SKM-1 treated with dmso at 0.1 percent for 144 hours (cell line): ENCODE results near the gene KIF13A.
"Not testable (repeated sequence)": the region's sequence is repeated elsewhere in the genome, so short reads cannot be mapped to it uniquely, and the experiment has no call there.

Experiments
- DNase-seq: peaks from one replicate; lab custom pipeline; 2025; ENCODE audit not compliant: unreplicated experiment; lab: John Stamatoyannopoulos, UW

The KIF13A gene

DNA sequence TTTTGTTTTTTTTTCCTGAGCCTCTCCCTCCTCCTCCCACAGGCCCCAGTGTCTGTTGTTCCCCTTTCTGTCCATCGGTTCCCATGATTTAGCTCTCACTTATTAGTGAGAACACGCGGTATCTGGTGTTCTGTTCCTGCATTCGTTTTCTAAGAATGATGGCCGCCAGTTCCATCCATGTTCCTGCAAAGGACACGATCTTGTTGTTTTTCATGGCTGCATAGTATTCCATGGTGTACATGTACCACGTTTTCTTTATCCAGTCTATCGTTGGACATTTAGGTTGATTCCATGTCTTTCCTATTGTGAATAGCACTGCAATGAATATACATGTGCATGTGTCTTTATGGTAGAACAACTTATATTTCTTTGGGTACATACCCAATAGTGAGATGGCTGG, 175.1 kb downstream of the KIF13A start:
- no peak for DNase-seq

DNA sequence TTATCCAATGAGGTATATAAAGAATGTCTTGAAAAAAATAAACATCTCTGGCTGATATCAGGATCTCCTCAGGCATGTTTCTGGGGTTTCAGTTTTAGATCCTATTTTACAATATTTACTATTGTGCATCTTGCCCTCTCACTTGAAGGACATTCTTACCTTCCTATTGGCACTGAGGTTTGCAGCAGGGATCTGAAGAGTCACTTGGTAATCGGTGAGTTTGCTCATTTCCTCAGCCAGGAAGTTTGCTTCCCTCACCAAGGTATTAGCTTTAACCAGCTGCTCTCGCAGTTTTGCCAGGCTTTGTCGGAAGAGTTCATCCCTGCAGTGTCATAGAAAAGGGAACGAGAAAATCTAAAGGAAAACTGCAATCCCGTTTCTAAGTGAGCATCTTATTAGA, 178.8 kb downstream of the KIF13A start:
- peak; percentile 18 for DNase-seq

DNA sequence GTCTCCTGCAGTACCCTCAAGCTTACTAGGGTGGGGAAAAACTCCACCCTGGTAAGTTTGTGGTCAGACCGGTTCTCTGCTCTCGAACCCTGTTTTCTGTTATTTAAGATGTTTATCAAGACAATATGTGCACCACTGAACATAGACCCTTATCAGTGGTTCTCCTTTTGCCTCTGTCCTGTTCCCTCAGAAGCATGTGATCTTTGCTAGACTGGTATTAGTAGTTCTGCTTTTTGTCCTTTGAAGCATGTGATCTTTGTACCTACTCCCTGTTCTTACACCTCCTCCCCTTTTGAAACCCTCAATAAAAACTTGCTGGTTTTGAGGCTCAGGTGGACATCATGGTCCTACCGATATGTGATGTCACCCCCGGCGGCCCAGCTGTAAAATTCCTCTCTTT, 180.0 kb downstream of the KIF13A start:
- DNase-seq: peak; percentile 79

DNA sequence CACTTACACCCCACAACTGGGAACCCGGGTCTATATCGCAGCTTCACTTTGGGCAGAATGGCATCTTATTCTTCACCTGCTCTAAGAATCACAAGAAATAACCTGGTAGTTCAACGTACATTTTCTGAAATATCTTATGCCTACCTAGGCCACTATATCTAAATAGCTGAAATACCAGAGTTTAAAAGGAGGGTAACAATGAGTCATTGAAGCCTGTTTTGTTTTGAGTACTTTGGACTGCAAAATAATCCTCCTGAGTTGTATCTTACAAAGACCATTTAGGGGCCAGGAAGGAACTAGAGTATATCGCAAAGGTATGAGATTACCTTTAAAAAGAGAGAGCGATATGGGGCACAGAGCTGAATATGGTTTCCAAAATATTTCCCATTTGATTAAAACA, 184.0 kb downstream of the KIF13A start:
- DNase-seq: no peak

DNA sequence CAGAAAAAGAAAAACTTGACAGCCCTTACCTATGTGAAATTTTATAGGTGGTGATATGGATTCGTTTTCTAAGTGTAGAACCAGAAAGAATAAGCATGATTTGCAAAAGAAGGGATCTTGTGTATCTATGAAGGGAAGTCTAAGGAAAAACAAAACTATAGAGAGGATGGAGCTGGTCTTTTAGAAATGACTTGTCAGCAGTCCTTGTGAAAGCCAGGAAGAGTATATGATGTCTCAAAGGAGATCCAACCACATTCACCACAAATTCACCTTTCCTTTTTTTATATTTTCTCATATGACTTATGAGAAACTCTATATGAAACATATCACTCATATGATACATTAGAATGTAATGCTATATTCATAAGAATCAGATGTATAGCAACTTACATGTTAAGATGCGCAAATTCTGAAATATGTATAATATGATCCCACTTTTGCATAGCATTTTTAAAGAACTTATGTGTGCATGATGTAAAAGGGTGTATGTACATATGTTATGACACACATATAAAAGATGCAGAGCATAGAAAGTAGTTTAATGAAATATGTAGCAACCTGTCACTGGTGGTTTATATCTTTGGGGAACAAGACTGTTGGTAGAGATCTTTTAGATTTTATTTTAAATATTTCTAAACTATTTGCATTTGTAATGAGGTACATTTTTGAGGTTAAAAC, 188.8 kb downstream of the KIF13A start:
- DNase-seq: no peak

DNA sequence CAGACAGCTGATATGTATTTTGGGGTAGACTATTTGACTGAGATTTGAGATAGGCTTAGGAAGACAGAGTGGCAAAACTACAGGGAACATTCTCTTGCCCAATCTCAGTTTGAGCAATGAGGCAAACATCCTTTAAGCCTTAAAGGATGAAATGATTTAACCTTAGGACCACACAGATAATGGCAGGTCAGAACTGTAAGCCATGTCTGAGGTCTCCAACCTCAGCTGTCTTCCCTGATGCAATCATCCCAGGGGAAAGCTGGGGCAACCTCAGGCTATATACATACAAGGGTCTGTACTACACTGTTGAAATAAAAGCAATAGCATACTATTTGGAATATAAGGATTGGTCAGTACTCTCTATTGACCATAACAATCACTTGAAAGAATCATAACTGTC, 196.9 kb downstream of the KIF13A start:
- no peak for DNase-seq

DNA sequence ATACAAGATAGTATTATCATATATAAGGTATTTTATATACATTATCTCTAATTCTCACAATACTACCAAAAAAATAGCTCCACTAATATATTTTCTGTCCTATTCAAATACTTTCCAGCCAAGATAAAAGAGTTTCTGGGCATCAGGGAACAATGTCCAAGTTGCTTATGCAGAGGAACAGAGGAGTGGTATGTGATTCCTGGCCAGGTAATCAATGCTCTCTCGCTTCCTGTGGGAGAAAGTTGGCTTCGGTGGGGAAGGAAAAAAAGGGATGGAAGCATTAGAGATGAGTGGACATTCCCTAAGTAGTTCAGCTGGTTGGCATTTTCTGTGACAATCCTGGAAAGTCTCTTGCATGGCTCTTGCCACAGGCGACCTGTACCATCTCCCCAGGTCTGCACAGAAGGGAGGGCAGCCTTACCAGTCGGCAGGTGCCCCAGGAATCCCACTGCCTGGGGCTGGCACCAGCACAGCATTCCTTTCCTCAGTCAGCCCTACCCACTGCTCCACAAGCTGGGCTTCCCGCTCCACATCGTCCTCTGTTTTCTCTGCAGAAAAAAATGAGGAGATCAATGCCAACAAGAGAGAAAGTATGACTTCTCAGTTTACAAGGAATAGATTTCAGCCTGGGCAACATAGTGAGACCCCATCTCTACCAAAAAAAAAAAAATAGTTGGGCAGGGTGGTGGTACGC, 202.2 kb downstream of the KIF13A start:
- no peak for DNase-seq

DNA sequence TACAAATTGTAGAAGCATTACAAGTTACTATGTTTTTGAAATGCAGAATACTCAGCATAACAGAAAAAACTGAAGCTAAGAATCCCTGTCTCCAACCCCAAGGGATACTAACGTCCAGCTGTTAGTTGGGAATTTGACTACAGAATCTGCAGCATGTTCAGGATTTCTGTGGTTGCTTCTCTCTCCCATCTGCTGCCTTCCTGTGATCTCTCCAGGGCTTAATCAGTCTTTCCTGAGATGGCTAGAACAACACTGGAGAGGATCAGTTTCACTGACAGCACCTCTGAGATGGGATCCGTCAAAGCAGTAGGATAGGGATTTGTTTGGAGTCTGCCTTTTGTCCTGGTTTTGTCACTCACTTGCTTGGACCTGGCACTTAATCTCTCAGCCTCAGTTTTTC, 207.4 kb downstream of the KIF13A start:
- DNase-seq: no peak

DNA sequence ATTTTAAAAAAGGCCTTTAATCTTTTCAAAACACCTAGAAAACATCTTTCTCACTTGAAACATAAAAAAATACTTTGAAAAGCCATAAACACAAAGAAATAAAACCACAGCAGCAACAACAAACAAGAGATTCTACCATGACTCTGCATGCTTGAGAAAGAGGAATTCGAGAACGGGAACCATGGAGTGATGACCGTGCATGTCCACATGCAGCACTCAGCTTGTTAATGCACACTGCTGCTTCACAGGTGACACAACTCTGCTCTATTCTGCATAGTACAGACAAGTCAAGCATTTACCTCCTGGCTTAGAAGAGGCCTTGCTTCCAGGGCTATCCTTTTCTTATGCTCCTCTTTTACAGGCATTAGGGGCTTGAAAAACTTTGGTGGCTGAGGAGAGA, 215.8 kb downstream of the KIF13A start:
- no peak for DNase-seq

DNA sequence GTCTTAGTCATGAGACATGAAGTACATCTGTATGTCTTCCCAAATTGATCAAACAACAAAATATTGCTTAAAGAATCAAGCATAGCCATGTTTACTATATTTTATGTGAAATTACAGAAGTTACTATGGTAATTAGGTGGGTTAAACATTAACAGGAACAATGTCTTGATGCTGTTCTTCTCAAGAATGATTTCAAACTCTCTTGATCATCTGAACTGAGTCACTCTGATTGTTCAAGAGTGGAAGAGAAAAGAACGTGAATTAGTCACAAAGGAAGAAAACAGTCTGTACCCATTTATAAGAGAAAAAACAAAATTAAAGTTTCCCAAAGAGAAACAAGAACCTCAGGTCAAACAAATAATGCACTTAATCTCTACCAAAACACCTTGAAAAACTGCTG, 218.6 kb downstream of the KIF13A start:
- DNase-seq: no peak

DNA sequence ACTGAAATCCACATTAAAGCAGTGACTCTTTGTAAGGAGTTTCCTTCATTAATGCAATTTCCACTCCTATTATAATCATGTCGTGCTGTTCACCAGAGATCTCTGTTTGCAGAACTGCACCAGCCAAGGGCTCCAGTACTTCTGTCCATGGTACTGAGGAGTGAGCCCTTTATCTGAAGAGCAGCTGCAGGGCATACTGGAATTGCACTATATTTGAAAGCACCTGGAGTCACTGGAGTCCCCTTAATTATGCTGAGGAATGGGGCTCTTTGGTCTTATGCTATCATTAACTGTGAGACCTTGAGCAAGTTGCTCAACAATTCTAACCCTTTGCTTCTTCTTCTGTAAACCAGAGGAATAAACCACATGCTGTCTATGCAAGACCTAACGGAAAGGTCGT, 219.0 kb downstream of the KIF13A start:
- DNase-seq: no peak

DNA sequence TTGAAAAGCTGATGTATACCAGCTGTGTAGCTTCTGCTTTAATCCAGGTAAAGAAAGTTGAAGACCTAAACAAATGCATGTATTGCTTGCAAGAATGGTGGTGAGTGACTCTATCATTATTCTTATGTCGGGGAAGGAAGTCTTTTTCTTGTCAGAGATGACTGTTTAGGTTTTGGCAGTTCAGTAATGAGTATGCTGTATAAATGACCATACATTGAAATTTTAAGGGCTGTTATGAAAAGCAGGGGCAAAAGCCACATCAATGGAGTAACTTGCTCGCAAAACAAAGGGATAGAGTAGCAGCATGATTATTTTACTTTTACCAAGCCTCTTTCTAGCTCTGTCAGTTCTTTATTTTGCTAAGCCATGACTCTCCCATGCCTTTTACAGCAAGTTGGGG, 224.8 kb downstream of the KIF13A start:
- no peak for DNase-seq

DNA sequence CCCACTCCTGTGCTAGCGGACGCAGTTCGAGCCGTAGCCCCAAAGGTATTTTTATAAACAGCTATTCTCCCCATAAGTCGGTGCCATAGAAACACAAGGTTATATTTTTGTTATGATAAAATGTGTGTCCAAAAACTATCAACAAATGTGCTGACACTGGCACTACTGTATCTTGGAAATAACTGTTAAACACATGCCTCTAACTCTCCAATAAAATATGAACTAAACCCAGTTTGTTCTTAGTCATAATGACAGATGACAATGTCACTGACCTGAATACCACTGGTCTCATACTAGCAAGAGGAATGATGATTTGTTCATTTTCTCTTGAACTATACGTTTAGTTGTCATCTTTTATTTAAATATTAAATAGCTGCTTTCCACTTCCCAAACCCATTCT, 229.3 kb downstream of the KIF13A start:
- DNase-seq: no peak

DNA sequence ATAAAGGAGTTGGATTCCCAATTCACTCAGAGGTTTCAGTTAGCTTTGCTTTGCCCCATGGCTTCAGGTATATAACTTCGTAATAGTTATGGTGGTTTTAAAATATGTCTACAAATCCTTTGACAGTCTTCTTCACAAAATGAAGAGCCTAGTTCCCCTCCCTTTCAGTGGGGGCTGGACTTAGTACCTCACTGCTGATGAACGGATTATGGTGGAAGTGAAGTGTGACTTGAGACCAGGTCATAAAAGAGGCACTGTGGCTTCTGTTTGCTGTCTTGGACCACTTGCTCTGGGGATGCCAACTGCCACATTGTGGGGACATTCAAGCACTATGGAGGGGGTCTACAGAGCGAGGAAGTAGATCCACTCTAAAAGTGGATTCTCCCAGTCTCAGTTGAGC, 233.2 kb downstream of the KIF13A start:
- no peak for DNase-seq

DNA sequence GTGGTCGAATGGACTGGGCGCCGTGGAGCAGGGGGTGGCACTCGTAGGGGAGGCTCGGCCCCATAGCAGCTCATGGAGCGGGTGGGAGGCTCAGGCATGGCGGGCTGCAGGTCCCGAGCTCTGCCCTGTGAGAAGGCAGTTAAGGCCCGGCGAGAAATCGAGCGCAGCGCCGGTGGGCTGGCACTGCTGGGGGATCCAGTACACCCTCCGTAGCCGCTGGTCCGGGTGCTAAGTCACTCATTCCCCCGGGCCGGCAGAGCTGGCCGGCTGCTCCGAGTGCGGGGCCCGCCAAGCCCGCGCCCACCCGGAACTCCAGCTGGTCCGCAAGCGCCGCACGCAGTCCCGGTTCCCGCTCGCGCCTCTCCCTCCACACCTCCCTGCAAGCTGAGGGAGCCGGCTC, 242.1 kb downstream of the KIF13A start:
- not testable (repeated sequence) for DNase-seq

DNA sequence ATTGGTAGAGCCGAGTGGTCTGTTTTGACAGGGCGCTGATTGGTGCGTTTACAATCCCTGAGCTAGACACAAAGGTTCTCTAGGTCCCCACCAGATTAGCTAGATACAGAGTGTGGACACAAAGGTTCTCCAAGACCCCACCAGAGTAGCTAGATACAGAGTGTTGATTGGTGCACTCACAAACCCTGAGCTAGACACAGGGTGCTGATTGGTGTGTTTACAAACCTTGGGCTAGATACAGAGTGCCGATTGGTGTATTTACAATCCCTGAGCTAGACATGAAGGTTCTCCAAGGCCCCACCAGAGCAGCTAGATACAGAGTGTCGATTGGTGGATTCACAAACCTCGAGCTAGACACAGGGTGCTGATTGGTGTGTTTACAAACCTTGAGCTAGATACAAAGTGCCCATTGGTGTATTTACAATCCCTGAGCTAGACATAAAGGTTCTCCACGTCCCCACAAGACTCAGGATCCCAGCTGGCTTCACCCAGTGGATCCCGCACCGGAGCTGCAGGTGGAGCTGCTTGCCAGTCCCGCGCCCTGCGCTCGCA, 242.6 kb downstream of the KIF13A start:
- DNase-seq: not testable (repeated sequence)

DNA sequence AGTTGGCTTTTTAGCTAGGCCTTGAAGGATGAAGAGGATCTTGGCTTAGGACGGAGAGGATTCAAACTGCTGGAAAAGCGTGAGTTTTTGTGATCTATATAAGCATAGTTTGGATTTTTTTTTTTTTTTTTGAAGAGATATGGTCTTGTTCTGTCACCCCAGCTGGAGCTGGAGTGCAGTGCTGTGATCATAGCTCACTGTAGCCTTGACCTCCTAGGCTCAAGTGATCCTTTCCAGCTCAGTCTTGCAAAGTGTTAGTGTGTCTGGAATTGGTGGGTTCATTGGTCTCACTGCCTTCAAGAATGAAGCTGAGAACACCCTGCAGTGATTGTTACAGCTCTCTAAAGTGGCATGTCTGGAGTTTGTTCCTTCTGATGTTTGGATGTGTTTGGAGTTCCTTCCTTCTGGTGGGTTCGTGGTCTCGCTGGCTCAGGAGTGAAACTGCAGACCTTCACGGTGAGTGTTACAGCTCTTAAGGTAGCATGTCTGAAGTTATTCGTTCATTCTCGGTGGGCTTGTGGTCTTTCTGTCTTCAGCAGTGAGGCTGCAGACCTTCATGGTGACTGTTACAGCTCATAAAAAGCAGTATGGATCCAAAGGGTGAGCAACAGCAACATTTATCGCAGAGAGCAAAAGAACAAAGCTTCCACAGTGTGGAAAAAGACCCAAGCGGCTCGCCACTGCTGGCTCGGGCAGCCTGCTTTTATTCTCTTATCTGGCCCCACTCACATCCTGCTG, 243.2 kb downstream of the KIF13A start:
- DNase-seq: no peak

DNA sequence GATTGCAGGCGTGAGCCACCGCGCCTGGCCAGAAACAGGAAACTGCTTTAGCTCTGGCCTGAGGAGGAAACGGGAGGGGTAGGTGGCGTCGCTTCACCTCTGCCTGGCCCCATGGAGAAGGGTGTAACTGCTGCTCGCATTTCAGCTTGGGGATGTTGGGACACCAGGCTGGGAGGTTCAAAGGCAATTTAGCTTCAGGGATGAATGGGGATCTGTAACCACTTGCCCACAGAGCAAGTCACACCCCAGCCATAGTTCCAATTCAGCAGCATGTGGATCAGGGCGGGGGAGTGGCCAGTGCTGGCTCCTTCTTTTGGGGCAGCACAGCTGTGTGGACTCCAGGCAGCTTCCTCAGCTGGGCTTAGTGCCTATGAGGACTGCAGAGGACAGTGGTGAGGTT, 245.9 kb downstream of the KIF13A start:
- DNase-seq: peak; percentile 57

DNA sequence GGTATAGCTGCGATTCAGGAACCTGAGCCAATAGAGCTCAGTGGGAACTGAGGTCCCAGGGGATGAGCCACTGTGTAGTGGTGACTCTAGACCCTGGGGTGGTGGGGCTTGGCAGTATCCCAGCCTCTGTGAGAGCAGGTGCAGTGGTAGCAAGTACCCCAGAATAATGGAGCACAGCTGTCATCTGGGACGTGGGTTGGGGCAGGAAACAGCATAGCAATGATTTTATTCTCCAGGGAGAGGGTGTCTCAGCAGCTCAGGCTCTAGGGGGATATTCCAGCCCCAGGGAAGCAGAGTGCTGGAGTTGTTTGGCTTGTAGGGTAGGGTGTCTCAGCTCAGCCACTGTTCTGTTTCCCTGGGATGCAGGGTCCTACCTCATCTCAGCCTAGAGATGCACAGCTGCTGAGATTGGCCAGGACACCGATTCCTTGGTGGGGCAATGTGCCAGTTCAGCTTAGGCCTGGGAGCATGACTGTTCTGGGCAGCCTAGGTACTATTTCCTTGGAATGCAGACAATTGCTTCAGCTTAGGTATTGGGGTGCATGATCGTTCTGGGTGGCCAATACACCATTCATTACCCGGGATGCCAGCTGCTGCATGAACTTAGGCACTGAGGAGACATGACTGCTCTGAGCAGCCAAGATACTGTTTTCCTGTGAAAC, 246.7 kb downstream of the KIF13A start:
- DNase-seq: no peak

DNA sequence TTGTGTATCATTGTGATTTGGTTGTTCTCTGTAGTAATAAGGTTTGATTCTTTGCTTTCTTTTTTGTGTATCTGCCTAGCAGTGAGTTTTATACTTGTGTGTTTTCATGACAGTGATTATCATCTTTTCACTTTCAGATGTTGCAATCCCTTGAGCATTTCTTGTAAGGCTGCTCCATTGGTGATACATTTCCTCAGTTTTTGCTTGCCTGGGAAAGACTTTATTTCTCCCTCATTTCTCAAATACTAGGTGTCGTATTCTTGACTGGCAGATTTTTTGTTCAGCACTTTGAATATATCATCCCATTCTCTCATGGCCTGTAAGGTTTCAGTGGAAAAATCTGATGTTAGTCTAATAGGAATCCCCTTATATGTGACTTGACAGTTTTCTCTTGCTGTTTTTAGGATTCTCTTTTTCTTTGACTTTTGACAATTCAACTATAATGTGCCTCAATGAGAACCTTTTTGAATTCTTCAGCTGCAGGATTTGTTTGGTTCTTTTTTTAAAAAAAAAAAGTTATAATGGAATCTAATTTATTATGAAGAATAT, 249.7 kb downstream of the KIF13A start:
- DNase-seq: no peak

DNA sequence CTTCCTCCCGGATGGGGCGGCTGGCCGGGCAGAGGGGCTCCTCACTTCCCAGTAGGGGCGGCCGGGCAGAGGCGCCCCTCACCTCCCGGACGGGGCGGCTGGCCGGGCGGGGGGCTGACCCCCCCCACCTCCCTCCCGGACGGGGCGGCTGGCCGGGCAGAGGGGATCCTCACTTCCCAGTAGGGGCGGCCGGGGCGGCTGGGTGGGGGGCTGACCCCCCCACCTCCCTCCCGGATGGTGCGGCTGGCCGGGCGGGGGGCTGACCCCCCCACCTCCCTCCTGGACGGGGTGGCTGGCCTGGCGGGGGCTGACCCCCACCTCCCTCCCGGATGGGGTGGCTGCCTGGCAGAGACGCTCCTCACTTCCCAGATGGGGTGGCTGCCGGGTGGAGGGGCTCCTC, 252.1 kb downstream of the KIF13A start:
- DNase-seq: not testable (repeated sequence)
